SU-DHL-6 (cell line): ENCODE data around the gene DDX27.

Source experiments
- H2AFZ ChIP-seq: fragments of 200-600 bp; sonication (generic); 2 replicates; pipeline ENCODE4 v1.6.1; 2014; ENCODE audit warnings: low read depth, mild to moderate bottlenecking, moderate library complexity, mixed read lengths, antibody characterized with exemption, low read length; ENCODE audit not compliant: severe bottlenecking
- H3F3A ChIP-seq: fragments of 200-600 bp; shearing (Covaris generic); 2 replicates; pipeline ENCODE4 v1.6.0; 2016; ENCODE audit warnings: antibody characterized with exemption, mild to moderate bottlenecking; ENCODE audit not compliant: insufficient read depth
- H3K27ac ChIP-seq: fragments of 200-600 bp; sonication (generic); 2 replicates; pipeline ENCODE4 v1.5.1; 2016; ENCODE audit warnings: low read depth, mild to moderate bottlenecking, low read length, moderate library complexity, mixed read lengths
- H3K27me3 ChIP-seq: fragments of 200-600 bp; sonication (generic), shearing (Covaris generic); 2 replicates; pipeline ENCODE4 v1.6.0; 2014; ENCODE audit warnings: mild to moderate bottlenecking, low read length
- H3K36me3 ChIP-seq: fragments of 200-600 bp; sonication (generic); 2 replicates; pipeline ENCODE4 v1.6.1; 2014; ENCODE audit warnings: mild to moderate bottlenecking, low read length, mixed read lengths
- H3K4me2 ChIP-seq: fragments of 300-600, 200-600 bp; shearing (Covaris generic), sonication (generic); 2 replicates; pipeline ENCODE4 v1.6.0; 2014; ENCODE audit warnings: low read length, low read depth, mild to moderate bottlenecking; ENCODE audit not compliant: poor library complexity, severe bottlenecking
- H3K4me3 ChIP-seq: fragments of 200-600 bp; sonication (generic); 2 replicates; pipeline ENCODE4 v1.5.1; 2014; ENCODE audit warnings: antibody characterized with exemption, low read length, mild to moderate bottlenecking, mixed read lengths; ENCODE audit not compliant: insufficient read depth, poor library complexity, severe bottlenecking
- H3K79me2 ChIP-seq: fragments of 200-600 bp; sonication (generic); 2 replicates; pipeline ENCODE4 v1.6.1; 2014; ENCODE audit warnings: mild to moderate bottlenecking, low read length, moderate library complexity; ENCODE audit not compliant: insufficient read depth
- H3K9ac ChIP-seq: fragments of 200-600 bp; sonication (generic); 2 replicates; pipeline ENCODE4 v1.7.0; 2014; ENCODE audit warnings: mild to moderate bottlenecking, low read length
- H3K9me2 ChIP-seq: fragments of 200-600 bp; sonication (generic); replicated peaks from 2 replicates; pipeline ENCODE4 v1.6.1; 2014; ENCODE audit warnings: low read length; ENCODE audit not compliant: insufficient read depth
- H3K9me3 ChIP-seq: fragments of 200-600 bp; sonication (generic); 2 replicates; pipeline ENCODE4 v1.6.1; 2014; ENCODE audit warnings: low read length, mixed read lengths; ENCODE audit not compliant: insufficient read depth
- H4K20me1 ChIP-seq: fragments of 200-600 bp; sonication (generic); 2 replicates; pipeline ENCODE4 v1.6.1; 2014; ENCODE audit warnings: low read depth, mild to moderate bottlenecking, antibody characterized with exemption, low read length, moderate library complexity, mixed read lengths
- EZH2phosphoT487 ChIP-seq: fragments of 200-600 bp; sonication (generic), shearing (Covaris generic); conservative IDR thresholded peaks from 2 replicates; pipeline ENCODE4 v1.6.1; 2018; ENCODE audit warnings: mild to moderate bottlenecking, antibody characterized with exemption, low read length, moderate library complexity, mixed read lengths
- TF ChIP-seq, protein P1 (sequence below): fragments of 200-600 bp; sonication (generic); IDR thresholded peaks from one replicate; pipeline ENCODE4 v1.5.1; 2017; ENCODE audit warnings: antibody characterized with exemption, mild to moderate bottlenecking, low read length, moderate library complexity; ENCODE audit not compliant: insufficient read depth, poor library complexity, severe bottlenecking

DDX27 gene

DNA sequence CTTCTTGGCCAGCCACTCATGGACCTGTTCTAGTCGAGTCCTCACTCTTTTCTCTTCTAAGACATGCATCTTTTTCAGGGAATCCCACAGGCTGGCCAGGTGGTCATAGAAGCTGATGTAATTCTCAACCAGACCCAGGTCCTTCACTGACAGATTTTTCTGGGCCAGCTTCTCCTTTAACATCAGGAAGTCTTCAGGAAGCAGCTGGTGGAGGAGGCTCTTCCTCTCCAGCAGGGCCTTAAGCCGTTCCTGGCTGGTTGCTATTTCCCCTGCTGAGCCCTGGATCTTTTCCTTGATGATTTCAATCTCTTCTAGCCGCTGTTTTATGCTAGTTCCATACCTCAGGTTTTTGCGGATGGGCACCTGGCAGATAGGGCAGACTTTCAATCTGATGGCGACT lies 28.6 kb downstream of the DDX27 start:
- Histone ChIP-seq H4K20me1 (no peaks in the 10 kb centered on the region), H3K4me2 (no peak overlapping the region), H3K9me3 (no peaks in the 10 kb centered on the region), H3F3A (peaks cover 12% of the 10 kb centered on the region; the same call in 1 of the 2 replicates), H3K27ac (no peak overlapping the region), H2AFZ (no peak overlapping the region), H3K9me2 (no peaks in the 10 kb centered on the region), H3K9ac (no peak overlapping the region), H3K79me2 (no peaks in the 10 kb centered on the region), H3K4me3 (no peak overlapping the region), H3K36me3 (peaks cover 2% of the 10 kb centered on the region; the same call in 1 of the 2 replicates), H3K27me3 (no peaks in the 10 kb centered on the region)
- TF ChIP-seq, protein P1, sequence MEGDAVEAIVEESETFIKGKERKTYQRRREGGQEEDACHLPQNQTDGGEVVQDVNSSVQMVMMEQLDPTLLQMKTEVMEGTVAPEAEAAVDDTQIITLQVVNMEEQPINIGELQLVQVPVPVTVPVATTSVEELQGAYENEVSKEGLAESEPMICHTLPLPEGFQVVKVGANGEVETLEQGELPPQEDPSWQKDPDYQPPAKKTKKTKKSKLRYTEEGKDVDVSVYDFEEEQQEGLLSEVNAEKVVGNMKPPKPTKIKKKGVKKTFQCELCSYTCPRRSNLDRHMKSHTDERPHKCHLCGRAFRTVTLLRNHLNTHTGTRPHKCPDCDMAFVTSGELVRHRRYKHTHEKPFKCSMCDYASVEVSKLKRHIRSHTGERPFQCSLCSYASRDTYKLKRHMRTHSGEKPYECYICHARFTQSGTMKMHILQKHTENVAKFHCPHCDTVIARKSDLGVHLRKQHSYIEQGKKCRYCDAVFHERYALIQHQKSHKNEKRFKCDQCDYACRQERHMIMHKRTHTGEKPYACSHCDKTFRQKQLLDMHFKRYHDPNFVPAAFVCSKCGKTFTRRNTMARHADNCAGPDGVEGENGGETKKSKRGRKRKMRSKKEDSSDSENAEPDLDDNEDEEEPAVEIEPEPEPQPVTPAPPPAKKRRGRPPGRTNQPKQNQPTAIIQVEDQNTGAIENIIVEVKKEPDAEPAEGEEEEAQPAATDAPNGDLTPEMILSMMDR, result no peak
- TF ChIP-seq EZH2phosphoT487, result no peak

- Histone ChIP-seq H3K27ac (no peak overlapping the region), H2AFZ (no peak overlapping the region), H3K9ac (no peak overlapping the region), H3K4me3 (no peak overlapping the region), H3K36me3 (peaks cover 7% of the 10 kb centered on the region; the same call in 1 of the 2 replicates), H3F3A (peaks cover 12% of the 10 kb centered on the region; the same call in 1 of the 2 replicates), H3K4me2 (no peak overlapping the region), H3K27me3 (no peaks in the 10 kb centered on the region), H4K20me1 (no peaks in the 10 kb centered on the region), H3K9me3 (no peaks in the 10 kb centered on the region), H3K79me2 (no peaks in the 10 kb centered on the region), H3K9me2 (no peaks in the 10 kb centered on the region)
- TF ChIP-seq, protein P1, result no peak
- TF ChIP-seq EZH2phosphoT487, result no peak
These were observed 29.1 kb downstream of the DDX27 start for GRCh38 chr20:49248301-49248700.

DNA sequence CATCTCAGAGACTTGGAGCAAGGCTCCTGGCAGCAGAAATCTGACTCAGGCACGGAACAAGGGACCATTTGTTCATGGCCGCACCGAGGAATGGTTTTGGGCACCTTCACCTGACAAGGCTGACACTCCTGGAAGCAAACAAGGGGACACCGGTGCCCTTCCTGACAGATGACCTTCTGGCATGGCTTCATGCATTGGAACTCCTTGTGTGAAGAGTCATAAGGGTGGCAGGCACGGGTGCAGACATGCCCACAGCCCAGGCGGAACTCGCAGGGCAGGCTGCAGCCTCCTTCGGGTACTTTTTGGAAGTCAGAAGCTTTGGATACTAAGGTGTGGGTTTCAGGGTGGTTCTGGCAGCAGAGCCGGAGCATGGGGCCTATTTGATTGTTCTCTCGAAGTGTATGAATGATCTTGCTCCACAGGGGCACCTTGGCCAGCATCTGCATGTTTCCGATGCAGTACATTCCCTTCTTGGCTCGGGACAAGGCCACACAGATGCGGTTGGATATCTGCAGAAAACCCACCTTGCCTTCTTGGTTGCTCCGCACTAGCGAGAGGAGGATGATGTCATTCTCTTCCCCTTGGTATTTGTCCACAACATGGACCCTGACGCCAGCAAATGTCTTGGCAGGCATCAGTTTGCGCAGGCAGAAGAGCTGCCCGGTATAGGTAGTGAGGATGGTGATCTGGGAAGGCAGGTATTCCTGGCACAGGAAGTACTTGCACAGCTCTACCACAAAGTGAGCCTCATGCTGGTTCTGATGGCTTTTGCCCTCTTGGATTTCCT lies 29.9 kb downstream of the DDX27 start:
- Histone ChIP-seq H3K36me3 (peaks cover 10% of the 10 kb centered on the region; the same call in 1 of the 2 replicates), H3K27me3 (no peaks in the 10 kb centered on the region), H3K4me3 (no peak overlapping the region), H3K9me3 (no peaks in the 10 kb centered on the region), H3K9ac (no peak overlapping the region), H3K27ac (no peak overlapping the region), H4K20me1 (no peaks in the 10 kb centered on the region), H3K79me2 (no peaks in the 10 kb centered on the region), H3F3A (peaks cover 7% of the 10 kb centered on the region; the same call in 1 of the 2 replicates), H3K9me2 (no peaks in the 10 kb centered on the region), H2AFZ (no peak overlapping the region), H3K4me2 (no peak overlapping the region)
- TF ChIP-seq, protein P1, result no peak
- no peak for TF ChIP-seq EZH2phosphoT487
